ENCODE measurements around the gene NUP62CL.
"Not testable (repeated sequence)": the region's sequence is repeated elsewhere in the genome, so short reads cannot be mapped to it uniquely, and the experiment has no call there.

NUP62CL gene

GRCh38 chrX:107205770-107206696 is at the start of gene NUP62CL, which contains the start of gene DNAAF6:
NUP62CL (minus strand) TSS chrX:107206433; CDS start chrX:107175146, 31,287 bp downstream.
DNAAF6 (plus strand) TSS chrX:107206611; CDS start chrX:107212876, 6,265 bp downstream.
- DNase-seq (ENCODE audit: low spot score): no peak

GRCh38 chrX:107228486-107228819 is 22.2 kb upstream of the NUP62CL start:
- DNase-seq (ENCODE audit: low spot score): no peak

- no peak for DNase-seq (ENCODE audit: low spot score)
Measured at GRCh38 chrX:107227780-107228485, 21.7 kb upstream of the NUP62CL start.

DNA sequence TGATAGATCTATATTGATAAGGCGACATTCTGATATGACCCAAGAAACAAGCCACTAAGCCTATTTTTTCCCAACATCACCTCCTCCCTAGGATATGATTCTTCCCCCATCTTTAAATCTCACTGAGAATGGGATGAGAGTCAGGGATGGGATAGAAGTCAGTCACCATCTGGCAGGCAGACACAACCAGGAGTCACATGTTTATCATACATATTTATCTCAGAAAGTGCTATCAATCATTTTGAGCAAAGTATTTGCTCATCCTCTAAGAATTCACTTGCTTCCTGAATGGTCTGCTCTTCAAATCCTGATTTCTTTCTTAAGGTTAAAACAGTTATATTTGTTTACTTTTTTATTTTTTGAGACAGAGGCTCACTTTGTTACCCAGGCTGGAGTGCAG is 20.5 kb upstream of the NUP62CL start:
- DNase-seq (ENCODE audit: low spot score): no peak

DNA sequence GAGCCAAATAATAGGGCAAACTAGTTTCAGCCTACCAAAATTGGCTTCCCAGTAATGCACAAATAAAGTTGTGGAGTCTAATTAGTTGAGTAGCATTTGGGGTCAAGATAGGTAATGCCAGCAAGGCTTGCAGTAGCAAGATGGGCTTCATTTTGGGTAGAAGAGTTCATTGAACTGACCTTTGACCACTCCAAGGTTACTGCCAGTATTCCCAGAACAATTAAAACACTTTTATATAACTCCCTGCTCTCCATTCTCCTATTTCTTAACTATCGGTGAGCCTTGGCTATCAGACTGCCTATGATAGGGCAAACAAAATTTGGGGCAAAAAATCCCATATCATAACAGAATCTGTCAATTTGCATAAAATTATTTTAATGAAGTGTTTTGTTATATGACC is 7.2 kb upstream of the NUP62CL start:
- DNase-seq (ENCODE audit: low spot score): no peak

- no peak for DNase-seq (ENCODE audit: low spot score)
Measured at GRCh38 chrX:107207943-107208342, 1.7 kb upstream of the NUP62CL start.

- DNase-seq (ENCODE audit: low spot score): no peak
Measured at GRCh38 chrX:107207089-107207488, 856 bp upstream of the NUP62CL start.

DNA sequence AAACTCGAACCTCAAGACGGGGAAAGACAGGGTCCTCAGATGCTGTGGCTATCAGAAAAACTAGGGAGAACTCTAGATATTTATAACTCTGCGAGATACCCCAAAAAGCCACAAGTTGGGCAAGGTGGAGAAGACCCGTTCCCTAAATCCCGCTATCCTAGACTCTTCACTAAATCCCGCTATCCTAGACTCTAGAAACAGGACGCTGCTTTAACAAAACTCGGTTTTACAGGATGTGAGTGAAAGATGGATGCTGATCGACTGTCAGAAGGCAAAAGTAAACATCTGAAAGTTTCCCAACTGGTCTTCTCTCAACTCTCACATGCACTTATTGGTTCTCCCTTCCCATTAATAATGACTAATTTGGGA is 448 bp upstream of the NUP62CL start:
- no peak for DNase-seq (ENCODE audit: low spot score)

- DNase-seq (ENCODE audit: low spot score): no peak
Measured at GRCh38 chrX:107204068-107204605, 2.1 kb downstream of the NUP62CL start.

DNA sequence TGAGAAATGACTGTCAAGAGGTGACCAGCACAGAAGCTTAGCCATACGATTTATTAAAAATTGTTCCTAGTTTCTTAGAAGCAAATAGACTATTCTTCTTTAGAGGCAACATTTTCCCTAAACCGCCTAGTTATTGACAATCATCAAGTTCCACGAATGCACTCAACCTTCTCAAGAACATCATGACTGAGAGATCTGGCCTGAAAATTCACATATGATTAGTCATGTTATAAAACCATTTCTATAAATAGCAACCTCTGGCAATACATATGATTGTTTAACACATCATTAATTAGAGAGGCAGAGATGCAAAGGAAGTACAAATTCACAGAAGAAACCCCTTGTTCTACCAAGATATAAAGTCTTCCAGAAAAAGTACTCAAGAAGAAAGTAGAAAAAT is 6.7 kb downstream of the NUP62CL start:
- no peak for DNase-seq (ENCODE audit: low spot score)

- DNase-seq (ENCODE audit: low spot score): not testable (repeated sequence)
Measured at GRCh38 chrX:107198074-107198473, 8.2 kb downstream of the NUP62CL start.

- no peak for DNase-seq (ENCODE audit: low spot score)
Measured at GRCh38 chrX:107197319-107197718, 8.9 kb downstream of the NUP62CL start.

- peak; percentile 1 for DNase-seq (ENCODE audit: low spot score)
Measured at GRCh38 chrX:107171369-107172102, 34.7 kb downstream of the NUP62CL start.

DNA sequence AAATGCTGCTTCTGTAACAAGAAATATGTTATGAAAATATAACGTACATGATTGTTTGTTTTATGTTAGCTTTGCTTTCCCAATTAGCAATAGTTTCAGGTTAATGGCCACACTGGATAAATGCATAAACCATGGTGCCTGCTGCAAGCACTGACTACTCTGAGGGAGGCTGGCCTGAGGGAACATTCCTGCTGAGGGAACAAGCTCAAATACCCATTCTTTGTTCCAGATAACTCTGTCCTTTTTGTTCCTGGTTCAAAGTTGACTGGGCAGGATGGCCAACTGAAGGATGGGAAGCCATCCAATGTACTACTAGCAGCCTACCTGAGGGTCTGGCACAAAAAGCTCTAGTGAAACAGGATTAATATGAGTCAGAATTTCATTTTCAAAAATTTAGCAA is 37.5 kb downstream of the NUP62CL start:
- no peak for DNase-seq (ENCODE audit: low spot score)

GRCh38 chrX:107168257-107168656 is 38.0 kb downstream of the NUP62CL start:
- DNase-seq (ENCODE audit: low spot score): no peak

GRCh38 chrX:107167163-107167921 is 38.9 kb downstream of the NUP62CL start:
- DNase-seq (ENCODE audit: low spot score): no peak

DNA sequence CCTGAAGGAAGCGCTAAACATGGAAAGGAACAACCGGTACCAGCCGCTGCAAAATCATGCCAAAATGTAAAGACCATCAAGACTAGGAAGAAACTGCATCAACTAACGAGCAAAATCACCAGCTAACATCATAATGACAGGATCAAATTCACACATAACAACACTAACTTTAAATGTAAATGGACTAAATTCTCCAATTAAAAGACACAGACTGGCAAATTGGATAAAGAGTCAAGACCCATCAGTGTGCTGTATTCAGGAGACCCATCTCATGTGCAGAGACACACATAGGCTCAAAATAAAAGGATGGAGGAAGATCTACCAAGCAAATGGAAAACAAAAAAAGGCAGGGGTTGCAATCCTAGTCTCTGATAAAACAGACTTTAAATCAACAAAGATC is 48.6 kb downstream of the NUP62CL start:
- not testable (repeated sequence) for DNase-seq (ENCODE audit: low spot score)

GRCh38 chrX:107155621-107156430 is 50.4 kb downstream of the NUP62CL start:
- not testable (repeated sequence) for DNase-seq (ENCODE audit: low spot score)

DNA sequence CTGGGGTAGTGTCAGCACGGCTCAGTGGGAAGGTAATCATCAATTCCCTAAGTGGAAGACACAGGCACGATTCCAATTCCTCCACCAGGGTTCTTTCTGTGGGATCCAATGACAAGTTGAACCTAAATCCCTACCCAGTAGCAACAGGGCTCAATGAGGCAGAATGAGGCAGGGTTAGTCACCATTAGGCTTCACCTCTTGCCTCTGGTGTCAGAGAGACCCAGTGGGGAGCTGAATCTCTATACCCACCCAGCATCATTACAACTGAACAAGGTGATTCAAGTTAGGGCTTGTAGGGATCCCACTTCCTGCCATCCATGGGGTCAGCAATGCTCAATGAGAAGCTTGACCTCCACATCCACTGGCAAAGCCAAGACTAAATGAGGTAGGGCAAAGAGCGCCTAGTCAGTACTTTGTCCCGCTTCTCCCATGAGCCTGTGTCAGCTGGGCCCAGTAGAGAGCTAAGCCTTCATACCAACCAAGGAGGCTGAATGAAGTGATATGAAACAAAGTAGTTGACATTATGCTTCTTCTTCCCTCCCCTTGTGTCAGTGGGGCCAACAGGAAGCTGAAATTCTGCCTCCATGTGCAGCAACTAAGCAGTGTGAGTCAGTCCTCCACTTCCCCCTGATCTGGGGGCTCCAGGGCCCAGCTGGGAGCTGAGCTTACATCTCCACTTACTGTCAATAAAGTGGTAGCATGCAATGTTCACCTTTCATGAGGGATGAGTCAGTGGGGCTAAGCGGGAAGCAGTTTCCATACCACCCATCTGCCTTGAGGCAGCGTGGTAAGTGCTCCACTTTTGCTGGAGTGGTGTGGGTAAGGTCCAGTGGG is 51.2 kb downstream of the NUP62CL start:
- DNase-seq (ENCODE audit: low spot score): no peak

DNA sequence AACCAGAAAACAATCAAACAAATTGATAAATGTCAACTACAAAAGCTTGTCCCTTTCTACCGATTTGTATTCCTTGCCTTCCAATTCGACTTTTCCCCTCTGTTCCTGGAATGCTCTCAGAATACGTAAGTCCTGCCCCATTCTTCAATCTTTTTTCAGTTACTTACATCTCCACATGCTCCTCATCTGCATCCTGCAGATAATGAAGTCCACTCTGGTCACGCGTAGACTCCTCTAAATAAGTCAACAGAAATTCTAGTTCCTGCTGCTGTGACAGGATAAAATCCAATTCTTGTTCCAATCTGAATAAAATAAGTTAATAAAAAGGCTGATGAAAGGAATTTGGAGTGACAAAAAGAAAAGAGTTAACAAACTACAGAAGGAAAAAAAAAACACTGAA is 53.2 kb downstream of the NUP62CL start:
- no peak for DNase-seq (ENCODE audit: low spot score)

Data from RKO (cell line).